Ishikawa (cell line): ENCODE measurements around the gene APBB2.

Experiments
- CEBPB ChIP-seq: IDR thresholded peaks from 2 replicates; pipeline ENCODE4 v1.6.1; 2012
- CREB1 ChIP-seq: IDR thresholded peaks from 2 replicates; pipeline ENCODE4 v1.6.1; 2012; ENCODE audit warnings: low read depth
- EGR1 ChIP-seq: IDR thresholded peaks from 2 replicates; pipeline ENCODE4 v1.6.1; 2012
- EP300 ChIP-seq: IDR thresholded peaks from 2 replicates; pipeline ENCODE4 v1.6.1; 2012; ENCODE audit warnings: borderline replicate concordance
- FOXM1 ChIP-seq: IDR thresholded peaks from 2 replicates; pipeline ENCODE4 v1.6.1; 2012; ENCODE audit warnings: low read depth, borderline replicate concordance
- NFIC ChIP-seq: IDR thresholded peaks from 2 replicates; pipeline ENCODE4 v1.6.1; 2012
- RAD21 ChIP-seq: IDR thresholded peaks from 2 replicates; pipeline ENCODE4 v1.6.1; 2012; ENCODE audit warnings: low read depth
- TAF1 ChIP-seq: IDR thresholded peaks from 2 replicates; pipeline ENCODE4 v1.6.1; 2012; ENCODE audit warnings: low read depth, mild to moderate bottlenecking
- TCF12 ChIP-seq: IDR thresholded peaks from 2 replicates; pipeline ENCODE4 v1.6.1; 2012; ENCODE audit warnings: low read depth
- TEAD4 ChIP-seq: IDR thresholded peaks from 2 replicates; pipeline ENCODE4 v1.6.1; 2012
- YY1 ChIP-seq: IDR thresholded peaks from 2 replicates; pipeline ENCODE4 v1.6.1; 2012; ENCODE audit warnings: low read depth
- ZBTB7A ChIP-seq: IDR thresholded peaks from 2 replicates; pipeline ENCODE4 v1.6.1; 2012; ENCODE audit warnings: low read depth
- TF ChIP-seq, protein P1 (sequence below): IDR thresholded peaks from 2 replicates; pipeline ENCODE4 v1.6.1; 2012
- TF ChIP-seq, protein P2 (sequence below): IDR thresholded peaks from 2 replicates; pipeline ENCODE4 v1.6.1; 2012
- TF ChIP-seq, protein P3 (sequence below): IDR thresholded peaks from 2 replicates; pipeline ENCODE4 v1.6.1; 2012; ENCODE audit warnings: low read depth, mild to moderate bottlenecking

The APBB2 gene

GRCh38 chr4:41065434-41066006, 148.8 kb downstream of the APBB2 start:
- no peak for TF ChIP-seq EGR1
- TF ChIP-seq ZBTB7A = no peak
- TF ChIP-seq, protein P1, sequence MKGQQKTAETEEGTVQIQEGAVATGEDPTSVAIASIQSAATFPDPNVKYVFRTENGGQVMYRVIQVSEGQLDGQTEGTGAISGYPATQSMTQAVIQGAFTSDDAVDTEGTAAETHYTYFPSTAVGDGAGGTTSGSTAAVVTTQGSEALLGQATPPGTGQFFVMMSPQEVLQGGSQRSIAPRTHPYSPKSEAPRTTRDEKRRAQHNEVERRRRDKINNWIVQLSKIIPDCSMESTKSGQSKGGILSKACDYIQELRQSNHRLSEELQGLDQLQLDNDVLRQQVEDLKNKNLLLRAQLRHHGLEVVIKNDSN = no peak
- no peak for TF ChIP-seq CREB1
- TF ChIP-seq, protein P2, sequence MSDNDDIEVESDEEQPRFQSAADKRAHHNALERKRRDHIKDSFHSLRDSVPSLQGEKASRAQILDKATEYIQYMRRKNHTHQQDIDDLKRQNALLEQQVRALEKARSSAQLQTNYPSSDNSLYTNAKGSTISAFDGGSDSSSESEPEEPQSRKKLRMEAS = no peak
- TF ChIP-seq TEAD4 = no peak
- no peak for TF ChIP-seq EP300
- no peak for TF ChIP-seq CEBPB
- no peak for TF ChIP-seq NFIC
- TF ChIP-seq TCF12 = no peak
- TF ChIP-seq YY1 = no peak
- no peak for TF ChIP-seq RAD21
- TF ChIP-seq, protein P3, sequence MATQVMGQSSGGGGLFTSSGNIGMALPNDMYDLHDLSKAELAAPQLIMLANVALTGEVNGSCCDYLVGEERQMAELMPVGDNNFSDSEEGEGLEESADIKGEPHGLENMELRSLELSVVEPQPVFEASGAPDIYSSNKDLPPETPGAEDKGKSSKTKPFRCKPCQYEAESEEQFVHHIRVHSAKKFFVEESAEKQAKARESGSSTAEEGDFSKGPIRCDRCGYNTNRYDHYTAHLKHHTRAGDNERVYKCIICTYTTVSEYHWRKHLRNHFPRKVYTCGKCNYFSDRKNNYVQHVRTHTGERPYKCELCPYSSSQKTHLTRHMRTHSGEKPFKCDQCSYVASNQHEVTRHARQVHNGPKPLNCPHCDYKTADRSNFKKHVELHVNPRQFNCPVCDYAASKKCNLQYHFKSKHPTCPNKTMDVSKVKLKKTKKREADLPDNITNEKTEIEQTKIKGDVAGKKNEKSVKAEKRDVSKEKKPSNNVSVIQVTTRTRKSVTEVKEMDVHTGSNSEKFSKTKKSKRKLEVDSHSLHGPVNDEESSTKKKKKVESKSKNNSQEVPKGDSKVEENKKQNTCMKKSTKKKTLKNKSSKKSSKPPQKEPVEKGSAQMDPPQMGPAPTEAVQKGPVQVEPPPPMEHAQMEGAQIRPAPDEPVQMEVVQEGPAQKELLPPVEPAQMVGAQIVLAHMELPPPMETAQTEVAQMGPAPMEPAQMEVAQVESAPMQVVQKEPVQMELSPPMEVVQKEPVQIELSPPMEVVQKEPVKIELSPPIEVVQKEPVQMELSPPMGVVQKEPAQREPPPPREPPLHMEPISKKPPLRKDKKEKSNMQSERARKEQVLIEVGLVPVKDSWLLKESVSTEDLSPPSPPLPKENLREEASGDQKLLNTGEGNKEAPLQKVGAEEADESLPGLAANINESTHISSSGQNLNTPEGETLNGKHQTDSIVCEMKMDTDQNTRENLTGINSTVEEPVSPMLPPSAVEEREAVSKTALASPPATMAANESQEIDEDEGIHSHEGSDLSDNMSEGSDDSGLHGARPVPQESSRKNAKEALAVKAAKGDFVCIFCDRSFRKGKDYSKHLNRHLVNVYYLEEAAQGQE = no peak
- no peak for TF ChIP-seq FOXM1
- no peak for TF ChIP-seq TAF1

- TF ChIP-seq TCF12 (no peak), FOXM1 (no peak), RAD21 (no peak), NFIC (no peak), CREB1 (no peak), TAF1 (no peak), CEBPB (no peak), EP300 (no peak)
- TF ChIP-seq, protein P1 = no peak
- TF ChIP-seq, protein P3 = no peak
- TF ChIP-seq, protein P2 = no peak
Observed at GRCh38 chr4:41064953-41065352, 149.4 kb downstream of the APBB2 start.

- TF ChIP-seq, protein P2 = no peak
- TF ChIP-seq CEBPB (no peak), TEAD4 (no peak), FOXM1 (no peak), ZBTB7A (no peak), TCF12 (no peak)
- TF ChIP-seq, protein P1 = no peak
Observed at GRCh38 chr4:41061482-41062185, 152.7 kb downstream of the APBB2 start.

DNA sequence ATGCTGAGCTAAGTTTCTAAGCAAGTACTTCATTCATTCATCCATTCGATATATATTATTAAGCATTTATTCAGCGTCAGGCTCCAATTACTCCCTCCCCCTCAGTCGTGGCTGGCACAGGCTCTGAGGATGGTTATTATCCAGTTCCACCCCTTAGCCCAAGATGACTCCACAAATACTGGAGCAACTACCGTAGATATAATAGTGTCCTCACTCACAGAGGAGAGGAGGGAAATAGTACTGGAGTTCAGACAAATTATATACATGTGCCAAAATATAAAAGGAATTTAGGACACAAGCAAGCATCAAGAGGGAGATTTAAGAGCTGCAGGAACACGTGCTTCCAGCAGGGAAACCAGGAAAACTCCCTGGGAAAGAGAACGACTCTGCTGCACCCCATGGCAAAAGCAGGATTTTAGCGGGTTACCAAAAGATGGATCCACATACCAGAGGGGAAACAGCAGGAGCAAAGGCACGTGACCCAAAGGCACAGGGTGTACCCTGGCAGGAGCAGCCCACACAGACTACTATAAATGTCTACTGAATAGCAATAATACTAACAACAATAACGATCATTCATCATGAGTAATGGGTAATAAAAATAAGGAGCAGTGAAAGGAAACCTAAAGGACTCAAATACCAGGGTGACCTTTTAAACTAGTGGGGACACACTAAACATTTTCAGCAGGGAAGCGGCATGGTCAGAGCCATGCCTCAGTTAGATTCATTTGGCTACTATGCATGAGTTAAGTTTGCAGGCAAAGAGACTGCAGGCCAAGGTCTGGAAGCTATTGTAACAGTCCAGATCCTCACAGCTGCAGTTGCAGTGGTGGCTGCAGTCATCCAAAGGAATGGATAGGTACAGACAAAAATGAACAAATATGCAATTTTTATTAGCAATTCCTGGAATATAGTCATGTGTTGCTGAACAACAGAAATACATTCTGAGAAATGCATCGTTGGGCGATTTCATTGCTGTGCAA, 153.7 kb downstream of the APBB2 start:
- TF ChIP-seq CEBPB (no peak), EP300 (no peak), CREB1 (no peak)
- TF ChIP-seq, protein P3 = no peak
- TF ChIP-seq, protein P2 = no peak
